Endothelial cell of umbilical vein (primary cell): ENCODE results near the gene TLCD2. TPM values are rescaled to one million over a fixed set of nuclear protein-coding genes. Genes with fewer than 3 reads are reported as not detected.

Source experiments
- BruUV-seq: library from RNA; stranded (reverse); fragments of 400-500 nt; replicated peaks from 2 replicates; lab custom pipeline; 2021; lab: Mats Ljungman, UMichigan
- CTCF ChIA-PET: fragments of 300-600, 350-600 bp; sonication (Branson Sonifier 250); formaldehyde crosslinking; loops from one replicate; lab custom pipeline; 2021; ENCODE audit warnings: antibody characterized with exemption, inconsistent platforms; lab: Charles Lee
- POLR2A ChIA-PET: fragments of 300-600, 350-600 bp; sonication (Branson Sonifier 250); formaldehyde crosslinking; loops from one replicate; lab custom pipeline; 2021; ENCODE audit warnings: antibody characterized with exemption, inconsistent platforms; lab: Charles Lee
- DNase-seq: peaks from one replicate; pipeline ENCODE4 v3.0.0-alpha.2; 2011; ENCODE audit warnings: low read depth, low spot score
- FAIRE-seq: peaks from 2 replicates; lab custom pipeline; 2011; peaks lifted over from hg19 to GRCh38; lab: Jason Lieb, UNC
- H2AFZ ChIP-seq: 2 replicates; pipeline ENCODE4 v1.6.0; 2012; ENCODE audit warnings: low read depth, low read length, control low read depth, inconsistent platforms
- H3K27ac ChIP-seq: 2 replicates; pipeline ENCODE4 v1.5.1; 2011; ENCODE audit warnings: low read depth, mild to moderate bottlenecking, control low read depth, low read length, moderate library complexity; ENCODE audit not compliant: insufficient read depth
- H3K27me3 ChIP-seq, 2 experiments: 2 replicates each; pipeline versions ENCODE4 v1.6.0 to v1.6.1; 2011; ENCODE audit warnings: low read length in 2 of 2, mixed read lengths in 1 of 2; ENCODE audit not compliant: control insufficient read depth in 2 of 2, insufficient read depth in 2 of 2
- H3K36me3 ChIP-seq, 2 experiments: 2 replicates in 1 of 2; 3 replicates in 1 of 2; pipeline ENCODE4 v1.5.1; 2011; ENCODE audit warnings: low read length in 2 of 2, mild to moderate bottlenecking in 1 of 2, moderate library complexity in 1 of 2; ENCODE audit not compliant: control insufficient read depth in 2 of 2, insufficient read depth in 2 of 2; ENCODE audit errors: extremely low read depth in 1 of 2
- H3K4me1 ChIP-seq: 3 replicates; pipeline ENCODE4 v1.5.1; 2011; ENCODE audit warnings: mild to moderate bottlenecking, low read length; ENCODE audit not compliant: control insufficient read depth, insufficient read depth; ENCODE audit errors: extremely low read depth
- H3K4me2 ChIP-seq: 2 replicates; pipeline ENCODE4 v1.6.1; 2011; ENCODE audit warnings: low read length, control low read depth, mixed read lengths; ENCODE audit not compliant: insufficient read depth
- H3K4me3 ChIP-seq, 3 experiments: fragments of 200-600 bp in 1 of 3; sonication (generic), shearing (Covaris generic) in 1 of 3; replicated peaks in 1 of 3; 2 replicates each; pipeline ENCODE4 v1.5.1; 2011 to 2016; ENCODE audit warnings: control low read depth in 3 of 3, low read length in 3 of 3, mild to moderate bottlenecking in 2 of 3, inconsistent platforms in 1 of 3, low read depth in 1 of 3, moderate library complexity in 1 of 3; ENCODE audit not compliant: insufficient read depth in 1 of 3
- H3K79me2 ChIP-seq: 2 replicates; pipeline ENCODE4 v1.6.0; 2012; ENCODE audit warnings: low read length, inconsistent platforms; ENCODE audit not compliant: control insufficient read depth, insufficient read depth
- H3K9ac ChIP-seq: replicated peaks from 2 replicates; pipeline ENCODE3; 2011; ENCODE audit warnings: low read length, control low read depth; ENCODE audit not compliant: insufficient read depth; ENCODE audit errors: extremely low read depth
- H3K9me1 ChIP-seq: replicated peaks from 3 replicates; pipeline ENCODE4 v1.6.0; 2011; ENCODE audit warnings: mild to moderate bottlenecking, low read length; ENCODE audit not compliant: control insufficient read depth, insufficient read depth; ENCODE audit errors: extremely low read depth
- H3K9me3 ChIP-seq: replicated peaks from 2 replicates; pipeline ENCODE4 v1.5.1; 2012; ENCODE audit warnings: low read length, inconsistent platforms; ENCODE audit not compliant: control insufficient read depth, insufficient read depth
- H4K20me1 ChIP-seq: replicated peaks from 2 replicates; pipeline ENCODE3; 2011; ENCODE audit warnings: mild to moderate bottlenecking, low read length; ENCODE audit not compliant: control insufficient read depth, insufficient read depth; ENCODE audit errors: extremely low read depth
- CTCF ChIP-seq, 2 donors: IDR thresholded peaks; 1 replicate in 1 of 2; 2 replicates in 1 of 2; pipeline ENCODE4 v1.5.1; 2011; ENCODE audit warnings: low read length in 2 of 2, mild to moderate bottlenecking in 2 of 2, moderate library complexity in 2 of 2, control low read depth in 1 of 2, inconsistent platforms in 1 of 2, low read depth in 1 of 2; ENCODE audit not compliant: insufficient read depth in 1 of 2; ENCODE audit errors: extremely low read depth in 1 of 2
- EZH2 ChIP-seq: IDR thresholded peaks from 2 replicates; pipeline ENCODE4 v1.6.1; 2012; ENCODE audit warnings: borderline replicate concordance, low read depth, mild to moderate bottlenecking, moderate library complexity, low read length, inconsistent platforms; ENCODE audit not compliant: severe bottlenecking
- FOS ChIP-seq: IDR thresholded peaks from 2 replicates; pipeline ENCODE4 v1.6.1; 2011; ENCODE audit warnings: mild to moderate bottlenecking, low read length, moderate library complexity, borderline replicate concordance; ENCODE audit not compliant: insufficient read depth
- GATA2 ChIP-seq: IDR thresholded peaks from 2 replicates; pipeline ENCODE4 v1.7.0; 2011; ENCODE audit warnings: low read depth, mild to moderate bottlenecking, moderate library complexity, mixed read lengths, low read length; ENCODE audit not compliant: insufficient read length, insufficient read depth
- JUN ChIP-seq: IDR thresholded peaks from 2 replicates; pipeline ENCODE4 v1.6.1; 2011; ENCODE audit warnings: borderline replicate concordance, low read depth; ENCODE audit not compliant: insufficient read length, insufficient read depth
- MAX ChIP-seq: IDR thresholded peaks from 2 replicates; pipeline ENCODE4 v1.6.1; 2011; ENCODE audit not compliant: insufficient read depth, insufficient read length
- MYC ChIP-seq: IDR thresholded peaks from one replicate; pipeline ENCODE4 v1.6.1; 2011; ENCODE audit warnings: mild to moderate bottlenecking, low read depth, low read length
- POLR2A ChIP-seq: IDR thresholded peaks from 2 replicates; pipeline ENCODE4 v1.6.1; 2012; ENCODE audit warnings: low read depth, mild to moderate bottlenecking, control low read depth, low read length
- POLR2AphosphoS5 ChIP-seq: IDR thresholded peaks from 2 replicates; pipeline ENCODE4 v1.6.1; 2012; ENCODE audit warnings: low read depth, mild to moderate bottlenecking, control low read depth, low read length, moderate library complexity; ENCODE audit not compliant: insufficient read depth
- dilution Hi-C: fragments of 300-500 bp; cut with MboI; formaldehyde crosslinking; loops from one replicate; pipeline ENCODE4 v1.15.0; 2019; ENCODE audit warnings: low sequenced_read_pairs; ENCODE audit not compliant: extremely low pct_ligation_motif_present
- intact Hi-C: fragments of 100-400 bp; cut with micrococcal nuclease; formaldehyde crosslinking; loops from one replicate; pipeline ENCODE4 v1.10.0; 2022
- polyA plus RNA-seq, 4 experiments: library from polyadenylated mRNA; depleted of rRNA in 3 of 4; stranded (reverse) in 3 of 4; unstranded in 1 of 4; fragments of >200 nt; gene quantifications; 2 replicates each; pipeline versions ENCODE4 v1.2.1 to v1.2.3, GENCODE V29; 2011 to 2012; ENCODE audit warnings: missing spikeins in 1 of 4
- total RNA-seq: library from RNA; stranded (reverse); gene quantifications from 2 replicates; pipeline ENCODE4 v1.2.3, GENCODE V29; 2021

The TLCD2 gene
- total and polyA plus RNA-seq, 2 donors (not counting 3 experiments of a cell fraction or from before 2014, with no cell fraction given), result 0.72 to 2.1 TPM

- Histone ChIP-seq H3K4me1 (no peaks in the 10 kb centered on the region), H3K27me3 (no peaks in the 10 kb centered on the region), H3K27ac (no peak overlapping the region), H3K9me1 (no peaks in the 10 kb centered on the region), H4K20me1 (no peaks in the 10 kb centered on the region), H3K9ac (no peak overlapping the region), H3K4me2 (no peak overlapping the region), H3K4me3 (no peak overlapping the region), H3K9me3 (no peaks in the 10 kb centered on the region), H3K36me3 (peaks cover 0 to 2% of the 10 kb centered on the region in 2 experiments), H2AFZ (no peak overlapping the region), H3K79me2 (no peaks in the 10 kb centered on the region)
- no TSS peak for BruUV-seq
- FAIRE-seq (no peak), DNase-seq (no peak)
- TF ChIP-seq CTCF (IDR thresholded peaks at IDR 0.05; ENCODE audit: extremely low read depth in 1 of 2, insufficient read depth in 1 of 2, low read depth in 1 of 2, low read length in 2 of 2), result no peak
- no peak for TF ChIP-seq EZH2
- TF ChIP-seq POLR2A, result no peak
- TF ChIP-seq MAX, result no peak
- no peak for TF ChIP-seq JUN
- TF ChIP-seq POLR2AphosphoS5, result no peak
- no peak for TF ChIP-seq MYC
- TF ChIP-seq FOS, result no peak
- no peak for TF ChIP-seq GATA2
- POLR2A ChIA-PET, result interaction anchor here (1.0 kb wide), 1 partner anchor 20 kb away, joined by 4 read pairs; no protein-coding TSS in a partner anchor
- dilution Hi-C loops (no loop called here), intact Hi-C loops (no loop called here)
- CTCF ChIA-PET, result interaction anchor here (0.7 kb wide), 1 partner anchor 16 kb away, joined by 3 read pairs; no protein-coding TSS in a partner anchor
These were observed 26.4 kb upstream of the TLCD2 start for GRCh38 chr17:1736348-1737281.
